AG04449 (cell line): ENCODE measurements around the gene AFAP1.

Experiments
- CTCF ChIA-PET: fragments of 350-600 bp; formaldehyde crosslinking; extraction: SDS; loops from one replicate; lab custom pipeline; 2021; ENCODE audit warnings: antibody characterized with exemption; lab: Yijun Ruan, JAX
- POLR2A ChIA-PET: fragments of 400-600, 350-600 bp; formaldehyde crosslinking; extraction: SDS; loops from one replicate; lab custom pipeline; 2020; ENCODE audit warnings: antibody characterized with exemption, inconsistent platforms; lab: Yijun Ruan, JAX
- DNase-seq: peaks from one replicate; pipeline ENCODE4 v3.0.0-alpha.2; 2010; ENCODE audit warnings: low read depth, low spot score
- H3K4me3 ChIP-seq: 2 replicates; pipeline ENCODE4 v1.5.1; 2011; ENCODE audit warnings: low read depth, mild to moderate bottlenecking, control low read depth, low read length
- TF ChIP-seq, protein P1 (sequence below): IDR thresholded peaks from one replicate; pipeline ENCODE4 v1.5.1; 2011; ENCODE audit warnings: mild to moderate bottlenecking, moderate library complexity, low read length, control low read depth, inconsistent platforms; ENCODE audit not compliant: insufficient read depth; ENCODE audit errors: missing control alignments

The AFAP1 gene

DNA sequence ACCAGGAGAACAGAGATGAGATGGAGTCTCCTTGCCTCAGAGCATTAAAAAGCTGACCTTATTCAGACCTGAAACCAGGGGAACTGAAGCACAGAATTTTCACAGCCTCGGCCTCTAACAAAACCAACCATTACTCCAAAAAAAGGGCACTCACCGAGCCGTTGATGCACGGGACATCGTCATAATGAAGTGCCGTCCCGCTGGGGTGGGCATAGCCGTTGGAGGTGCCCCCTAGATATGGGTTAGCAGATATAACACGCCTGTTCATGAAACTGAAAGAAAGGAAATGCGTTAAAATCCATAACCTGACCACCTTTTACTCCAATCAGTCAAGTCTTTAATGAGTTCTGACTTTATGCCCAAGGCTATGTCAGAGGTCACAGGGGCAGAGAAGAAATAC lies 153.6 kb downstream of the AFAP1 start:
- TF ChIP-seq, protein P1, sequence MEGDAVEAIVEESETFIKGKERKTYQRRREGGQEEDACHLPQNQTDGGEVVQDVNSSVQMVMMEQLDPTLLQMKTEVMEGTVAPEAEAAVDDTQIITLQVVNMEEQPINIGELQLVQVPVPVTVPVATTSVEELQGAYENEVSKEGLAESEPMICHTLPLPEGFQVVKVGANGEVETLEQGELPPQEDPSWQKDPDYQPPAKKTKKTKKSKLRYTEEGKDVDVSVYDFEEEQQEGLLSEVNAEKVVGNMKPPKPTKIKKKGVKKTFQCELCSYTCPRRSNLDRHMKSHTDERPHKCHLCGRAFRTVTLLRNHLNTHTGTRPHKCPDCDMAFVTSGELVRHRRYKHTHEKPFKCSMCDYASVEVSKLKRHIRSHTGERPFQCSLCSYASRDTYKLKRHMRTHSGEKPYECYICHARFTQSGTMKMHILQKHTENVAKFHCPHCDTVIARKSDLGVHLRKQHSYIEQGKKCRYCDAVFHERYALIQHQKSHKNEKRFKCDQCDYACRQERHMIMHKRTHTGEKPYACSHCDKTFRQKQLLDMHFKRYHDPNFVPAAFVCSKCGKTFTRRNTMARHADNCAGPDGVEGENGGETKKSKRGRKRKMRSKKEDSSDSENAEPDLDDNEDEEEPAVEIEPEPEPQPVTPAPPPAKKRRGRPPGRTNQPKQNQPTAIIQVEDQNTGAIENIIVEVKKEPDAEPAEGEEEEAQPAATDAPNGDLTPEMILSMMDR: no peak
- DNase-seq: no peak
- POLR2A ChIA-PET: no interaction called here
- CTCF ChIA-PET: interaction anchor here (1.3 to 1.9 kb wide), 3 partner anchors 14 to 66 kb away, joined by 4 to 6 read pairs (median 4); no protein-coding TSS in a partner anchor
- H3K4me3 ChIP-seq: no peak overlapping the region

DNA sequence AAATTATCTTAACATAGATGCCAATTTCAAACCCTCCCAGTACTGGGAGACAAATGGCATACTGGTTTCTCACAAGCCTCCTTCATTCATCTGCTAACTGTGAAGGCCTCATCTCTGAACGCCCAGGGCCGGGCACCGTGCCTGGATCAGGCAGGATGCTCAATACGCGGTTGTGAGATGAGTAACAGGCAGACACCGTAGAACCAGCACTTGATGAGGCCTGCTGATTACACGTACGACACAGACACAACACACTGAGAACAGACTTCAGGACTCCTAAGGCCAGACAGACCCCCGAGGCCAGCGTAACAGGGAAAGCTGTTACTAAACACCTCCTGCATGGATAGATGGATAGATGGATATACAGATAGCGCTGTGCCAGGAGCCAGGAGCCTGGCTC lies 154.6 kb downstream of the AFAP1 start:
- ChIA-PET POLR2A (no interaction called here), CTCF (interaction anchor here (1.6 to 1.9 kb wide), 2 partner anchors 15 to 65 kb away, joined by 6 read pairs; no protein-coding TSS in a partner anchor)
- no peak for DNase-seq
- TF ChIP-seq, protein P1: no peak
- H3K4me3 ChIP-seq: no peak overlapping the region

DNA sequence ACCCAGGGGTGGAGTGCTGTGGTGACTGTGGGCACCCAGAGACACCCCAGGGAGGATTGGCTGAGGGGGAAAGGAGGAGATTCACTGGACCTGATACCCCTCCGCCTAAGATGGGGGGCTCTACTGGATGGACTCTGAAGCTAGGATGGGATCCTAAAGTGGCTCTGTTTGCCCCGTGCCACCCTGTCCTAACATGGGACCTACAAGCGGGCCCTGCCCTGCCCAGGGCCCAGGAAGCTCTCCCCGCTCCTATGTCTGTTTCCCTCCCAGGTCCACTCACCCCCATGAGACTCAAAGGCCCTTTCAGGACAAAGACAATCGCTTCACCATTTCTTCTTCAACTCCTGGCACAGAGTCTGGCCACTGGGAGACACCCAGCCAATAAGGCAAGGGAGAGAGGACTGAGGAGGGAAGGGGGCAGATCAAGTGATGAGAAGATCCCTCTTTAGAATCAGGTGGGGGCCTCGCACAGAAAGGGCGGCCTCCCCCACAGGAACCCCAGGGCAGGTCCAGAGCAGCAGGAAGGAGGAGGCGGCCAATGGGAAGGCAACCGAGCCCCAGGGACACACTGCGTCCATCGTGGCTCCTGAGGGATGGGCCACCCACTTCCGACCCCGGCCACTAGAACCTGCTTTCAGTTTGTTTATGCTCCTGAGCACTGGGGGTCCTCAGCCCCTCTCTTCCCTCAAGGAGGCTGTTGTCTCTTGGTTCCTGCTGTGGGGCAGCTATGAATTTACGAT lies 155.4 kb downstream of the AFAP1 start:
- POLR2A ChIA-PET: no interaction called here
- H3K4me3 ChIP-seq: no peak overlapping the region
- DNase-seq: no peak
- TF ChIP-seq, protein P1: no peak
- CTCF ChIA-PET: interaction anchor here (1.6 kb wide), 1 partner anchor 16 kb away, joined by 6 read pairs; no protein-coding TSS in a partner anchor

DNA sequence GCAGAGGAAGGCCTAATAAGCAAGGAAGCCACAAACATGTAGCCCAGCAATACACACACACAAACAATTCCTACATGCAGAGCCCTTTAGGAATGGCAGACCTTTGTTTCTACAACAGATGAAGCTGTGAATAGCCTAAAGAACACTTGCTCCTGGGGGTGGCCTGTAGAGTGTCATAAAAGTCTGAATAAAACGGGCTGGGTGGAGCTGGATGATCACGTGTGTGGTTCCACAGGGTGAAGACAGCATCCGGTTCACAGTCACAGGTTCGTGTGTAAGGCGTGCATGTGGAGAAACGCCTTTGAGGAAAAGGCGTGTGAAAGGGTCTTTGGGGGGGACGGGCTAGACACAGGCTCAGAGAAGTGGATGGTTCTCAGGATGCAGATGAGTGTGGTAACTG lies 156.1 kb downstream of the AFAP1 start:
- ChIA-PET POLR2A (no interaction called here), CTCF (interaction anchor here (1.0 to 1.6 kb wide), 4 partner anchors 11 to 155 kb away, joined by 3 to 6 read pairs (median 4); no protein-coding TSS in a partner anchor)
- no peak for DNase-seq
- TF ChIP-seq, protein P1: no peak
- no peak overlapping the region for H3K4me3 ChIP-seq

DNA sequence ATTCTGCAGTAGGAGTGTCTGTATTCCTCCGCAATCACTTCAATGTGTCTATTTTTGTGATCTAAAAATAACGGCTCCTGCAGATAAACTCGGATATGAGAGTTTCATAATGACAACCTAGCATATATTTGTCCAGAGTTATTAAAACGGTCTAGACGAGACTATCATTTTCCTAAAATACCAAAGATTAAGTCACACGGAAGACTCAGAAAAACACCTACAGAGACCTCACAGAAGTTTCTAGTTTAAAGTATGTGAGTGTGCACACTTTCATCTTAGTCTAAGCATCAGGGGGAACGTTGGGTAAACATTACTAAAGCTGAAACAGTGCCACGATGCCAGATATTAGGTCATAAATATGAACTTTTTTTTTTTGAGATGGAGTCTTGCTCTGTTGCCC lies 156.9 kb downstream of the AFAP1 start:
- TF ChIP-seq, protein P1: no peak
- DNase-seq: no peak
- CTCF ChIA-PET: interaction anchor here (1.0 to 1.6 kb wide), 4 partner anchors 12 to 155 kb away, joined by 3 to 4 read pairs (median 4); no protein-coding TSS in a partner anchor
- POLR2A ChIA-PET: no interaction called here
- no peak overlapping the region for H3K4me3 ChIP-seq

DNA sequence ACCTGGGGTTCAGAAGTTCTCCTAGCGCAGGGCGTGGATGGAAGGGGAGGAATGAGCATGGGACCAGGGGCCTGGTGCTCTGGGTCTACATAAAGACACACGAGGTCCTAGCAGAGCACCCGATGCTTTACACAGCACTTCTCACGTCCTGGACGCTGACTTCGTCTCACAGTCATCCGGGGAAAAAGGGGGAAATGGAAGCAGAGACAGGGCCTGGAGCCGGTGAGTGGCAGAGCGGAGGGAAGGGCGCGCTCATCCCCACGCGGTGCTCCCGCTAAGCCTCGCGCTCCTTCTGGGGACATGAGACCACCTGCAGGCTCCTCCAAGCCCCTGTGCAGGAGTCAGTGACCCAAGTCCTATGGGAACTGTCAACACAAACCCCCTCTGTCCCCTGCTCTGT lies 157.7 kb downstream of the AFAP1 start:
- DNase-seq: no peak
- H3K4me3 ChIP-seq: no peak overlapping the region
- ChIA-PET CTCF (interaction anchor here (0.8 to 1.6 kb wide), 3 partner anchors 9 to 13 kb away, joined by 3 read pairs; no protein-coding TSS in a partner anchor), POLR2A (no interaction called here)
- TF ChIP-seq, protein P1: no peak
